CD4-positive, alpha-beta T cell treated with Interleukin-17A for 1 hour (primary cell): Measurements from ENCODE around the gene HAUS7.

ENCODE experiments used
- DNase-seq: peaks from one replicate; pipeline ENCODE4 v3.0.0-alpha.2; 2020

The HAUS7 gene

GRCh38 chrX:153450949-153451277, 19.5 kb downstream of the HAUS7 start:
- no peak for DNase-seq

GRCh38 chrX:153450114-153450948, 20.0 kb downstream of the HAUS7 start:
- DNase-seq: no peak

- no peak for DNase-seq
Measured at GRCh38 chrX:153449368-153450113, 20.8 kb downstream of the HAUS7 start.

- no peak for DNase-seq
Measured at GRCh38 chrX:153448556-153449367, 21.6 kb downstream of the HAUS7 start.

GRCh38 chrX:153447581-153447960, 22.8 kb downstream of the HAUS7 start:
- no peak for DNase-seq

- no peak for DNase-seq
Measured at GRCh38 chrX:153446950-153447580, 23.3 kb downstream of the HAUS7 start.

GRCh38 chrX:153446636-153446936, 23.8 kb downstream of the HAUS7 start:
- DNase-seq: no peak

GRCh38 chrX:153445856-153446635, 24.3 kb downstream of the HAUS7 start, which contains the start of gene TREX2:
TREX2 (minus strand) TSS chrX:153446056; CDS start chrX:153445430, 626 bp downstream.
- no peak for DNase-seq

GRCh38 chrX:153445106-153445855, 25.1 kb downstream of the HAUS7 start:
- no peak for DNase-seq

- DNase-seq: no peak
Measured at GRCh38 chrX:153444333-153445011, 25.9 kb downstream of the HAUS7 start.

GRCh38 chrX:153443476-153444332, 26.7 kb downstream of the HAUS7 start:
- DNase-seq: no peak

GRCh38 chrX:153442463-153442862, 27.9 kb downstream of the HAUS7 start:
- DNase-seq: no peak

GRCh38 chrX:153441981-153442380, 28.4 kb downstream of the HAUS7 start:
- DNase-seq: no peak

GRCh38 chrX:153441296-153441695, 29.1 kb downstream of the HAUS7 start:
- no peak for DNase-seq

- no peak for DNase-seq
Measured at GRCh38 chrX:153440556-153441135, 29.7 kb downstream of the HAUS7 start.

GRCh38 chrX:153439977-153440376, 30.4 kb downstream of the HAUS7 start:
- no peak for DNase-seq

GRCh38 chrX:153438532-153438931, 31.8 kb downstream of the HAUS7 start:
- no peak for DNase-seq

GRCh38 chrX:153435845-153436244, 34.5 kb downstream of the HAUS7 start:
- no peak for DNase-seq

- DNase-seq: no peak
Measured at GRCh38 chrX:153434801-153435200, 35.6 kb downstream of the HAUS7 start.
